Measurements from ENCODE around the gene VPS51.

VPS51 gene

DNA sequence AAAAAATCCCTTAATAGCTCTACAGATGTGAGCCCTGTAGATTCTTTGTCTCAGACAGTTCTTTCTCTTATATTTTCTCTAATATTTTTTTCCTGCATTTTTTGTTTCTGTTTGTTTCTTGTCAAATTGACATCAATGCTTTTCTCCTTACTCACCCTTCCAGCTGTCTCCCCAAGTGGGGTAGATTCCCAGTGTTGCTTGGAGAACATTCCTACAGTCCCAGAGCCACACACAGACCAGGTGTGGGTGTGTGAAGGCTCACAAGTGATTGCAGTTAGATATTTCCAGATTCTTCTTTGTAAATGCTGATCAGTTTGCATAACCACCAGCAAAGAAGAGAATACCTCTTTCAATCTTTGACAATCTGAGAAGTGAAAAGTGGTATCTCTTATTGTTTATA lies 7.5 kb downstream of the VPS51 start:
- TF ChIP-seq, protein P1, sequence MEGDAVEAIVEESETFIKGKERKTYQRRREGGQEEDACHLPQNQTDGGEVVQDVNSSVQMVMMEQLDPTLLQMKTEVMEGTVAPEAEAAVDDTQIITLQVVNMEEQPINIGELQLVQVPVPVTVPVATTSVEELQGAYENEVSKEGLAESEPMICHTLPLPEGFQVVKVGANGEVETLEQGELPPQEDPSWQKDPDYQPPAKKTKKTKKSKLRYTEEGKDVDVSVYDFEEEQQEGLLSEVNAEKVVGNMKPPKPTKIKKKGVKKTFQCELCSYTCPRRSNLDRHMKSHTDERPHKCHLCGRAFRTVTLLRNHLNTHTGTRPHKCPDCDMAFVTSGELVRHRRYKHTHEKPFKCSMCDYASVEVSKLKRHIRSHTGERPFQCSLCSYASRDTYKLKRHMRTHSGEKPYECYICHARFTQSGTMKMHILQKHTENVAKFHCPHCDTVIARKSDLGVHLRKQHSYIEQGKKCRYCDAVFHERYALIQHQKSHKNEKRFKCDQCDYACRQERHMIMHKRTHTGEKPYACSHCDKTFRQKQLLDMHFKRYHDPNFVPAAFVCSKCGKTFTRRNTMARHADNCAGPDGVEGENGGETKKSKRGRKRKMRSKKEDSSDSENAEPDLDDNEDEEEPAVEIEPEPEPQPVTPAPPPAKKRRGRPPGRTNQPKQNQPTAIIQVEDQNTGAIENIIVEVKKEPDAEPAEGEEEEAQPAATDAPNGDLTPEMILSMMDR (IDR thresholded peaks at IDR 0.05; ENCODE audit: poor library complexity, severe bottlenecking): no peak
- Histone ChIP-seq H3K27ac (ENCODE audit: poor library complexity, severe bottlenecking) (no peak overlapping the region), H3K4me1 (ENCODE audit: insufficient read depth, poor library complexity, severe bottlenecking) (no peaks in the 10 kb centered on the region), H3K9me3 (ENCODE audit: severe bottlenecking) (no peaks in the 10 kb centered on the region), H3K4me3 (ENCODE audit: severe bottlenecking) (no peak overlapping the region), H3K27me3 (ENCODE audit: insufficient read depth, poor library complexity, severe bottlenecking) (no peaks in the 10 kb centered on the region), H3K36me3 (ENCODE audit: low read depth) (0 out of 2 replicates have a peak, but pooled peaks cover 9% of the 10 kb centered on the region)
- no peak for DNase-seq (ENCODE audit: low spot score)
- ATAC-seq (ENCODE audit: low read depth): no peak

DNA sequence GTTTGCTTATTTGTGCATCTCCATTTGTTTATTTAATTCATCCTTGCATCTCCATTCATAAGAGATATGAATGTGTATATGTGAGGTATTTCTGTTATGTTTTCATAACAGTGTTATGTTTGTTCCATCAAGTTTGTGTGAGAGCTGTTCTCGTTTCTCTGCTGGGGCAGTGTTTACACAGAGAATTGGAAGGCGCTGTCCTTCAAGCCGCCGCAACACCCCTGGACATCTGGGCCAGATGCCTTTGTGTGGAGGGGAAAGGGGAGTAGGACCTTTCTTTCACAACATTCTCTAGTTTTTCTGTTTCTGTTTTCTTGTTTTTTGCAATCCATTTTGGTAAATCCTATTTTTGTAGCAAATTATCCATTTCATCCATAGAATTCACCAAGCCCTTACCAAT lies 8.6 kb downstream of the VPS51 start:
- Histone ChIP-seq H3K9me3 (ENCODE audit: severe bottlenecking) (no peaks in the 10 kb centered on the region), H3K27me3 (ENCODE audit: insufficient read depth, poor library complexity, severe bottlenecking) (no peaks in the 10 kb centered on the region), H3K36me3 (ENCODE audit: low read depth) (0 out of 2 replicates have a peak, but pooled peaks cover 8% of the 10 kb centered on the region), H3K4me1 (ENCODE audit: insufficient read depth, poor library complexity, severe bottlenecking) (no peaks in the 10 kb centered on the region), H3K4me3 (ENCODE audit: severe bottlenecking) (no peak overlapping the region), H3K27ac (ENCODE audit: poor library complexity, severe bottlenecking) (no peak overlapping the region)
- ATAC-seq (ENCODE audit: low read depth): no peak
- TF ChIP-seq, protein P1 (IDR thresholded peaks at IDR 0.05; ENCODE audit: poor library complexity, severe bottlenecking): no peak
- DNase-seq (ENCODE audit: low spot score): no peak

DNA sequence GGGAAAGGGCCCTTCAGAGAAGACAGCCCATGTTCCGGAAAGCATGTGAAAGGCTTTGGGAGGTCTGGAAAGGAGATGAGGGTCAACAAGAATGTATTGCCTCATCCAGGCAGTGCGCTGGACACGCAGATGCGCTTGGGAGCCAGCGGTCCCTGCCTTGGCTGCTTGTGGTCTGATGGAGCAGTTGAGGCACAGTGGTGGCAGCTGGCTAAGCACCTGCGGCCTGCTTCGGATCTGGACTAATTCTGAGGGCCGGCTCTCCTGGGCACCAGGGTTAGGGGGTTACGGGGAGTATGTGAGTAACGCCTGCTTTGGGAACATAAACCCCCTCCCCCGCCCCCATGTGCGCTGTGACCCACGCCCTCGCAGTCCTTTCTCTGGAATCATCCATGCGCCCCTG lies 11.1 kb downstream of the VPS51 start:
- no peak overlapping the region for H3K4me3 ChIP-seq (ENCODE audit: severe bottlenecking)
- no peaks in the 10 kb centered on the region for H3K4me1 ChIP-seq (ENCODE audit: insufficient read depth, poor library complexity, severe bottlenecking)
- H3K9me3 ChIP-seq (ENCODE audit: severe bottlenecking): no peaks in the 10 kb centered on the region
- TF ChIP-seq, protein P1 (IDR thresholded peaks at IDR 0.05; ENCODE audit: poor library complexity, severe bottlenecking): no peak
- ATAC-seq (ENCODE audit: low read depth) (no peak), DNase-seq (ENCODE audit: low spot score) (no peak)
- 0 out of 2 replicates have a peak, but pooled peaks cover 8% of the 10 kb centered on the region for H3K36me3 ChIP-seq (ENCODE audit: low read depth)
- no peak overlapping the region for H3K27ac ChIP-seq (ENCODE audit: poor library complexity, severe bottlenecking)
- no peaks in the 10 kb centered on the region for H3K27me3 ChIP-seq (ENCODE audit: insufficient read depth, poor library complexity, severe bottlenecking)

DNA sequence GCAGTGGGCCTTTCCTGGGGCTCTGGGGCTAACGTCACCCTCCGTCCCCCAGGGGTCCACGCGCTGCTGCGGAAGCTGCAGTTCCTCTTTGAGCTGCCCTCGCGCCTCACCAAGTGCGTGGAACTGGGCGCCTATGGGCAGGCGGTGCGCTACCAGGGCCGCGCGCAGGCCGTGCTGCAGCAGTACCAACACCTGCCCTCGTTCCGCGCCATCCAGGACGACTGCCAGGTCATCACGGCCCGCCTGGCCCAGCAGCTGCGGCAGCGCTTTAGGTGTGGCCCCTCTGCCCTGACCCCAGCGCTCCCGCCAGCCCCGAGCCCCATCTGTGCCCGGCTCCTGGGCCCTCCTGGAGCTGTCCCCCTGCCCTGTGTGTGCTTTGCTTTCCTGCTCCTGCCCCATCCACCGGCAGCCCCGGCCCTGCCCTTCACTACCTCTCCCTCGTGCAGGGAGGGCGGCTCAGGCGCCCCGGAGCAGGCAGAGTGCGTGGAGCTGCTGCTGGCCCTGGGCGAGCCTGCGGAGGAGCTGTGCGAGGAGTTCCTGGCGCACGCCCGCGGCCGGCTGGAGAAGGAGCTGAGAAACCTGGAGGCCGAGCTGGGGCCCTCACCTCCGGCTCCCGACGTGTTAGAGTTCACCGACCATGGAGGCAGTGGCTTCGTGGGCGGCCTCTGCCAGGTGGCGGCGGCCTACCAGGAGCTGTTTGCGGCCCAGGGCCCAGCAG lies 11.9 kb downstream of the VPS51 start:
- DNase-seq (ENCODE audit: low spot score) (peak; percentile 59), ATAC-seq (ENCODE audit: low read depth) (no peak)
- no peaks in the 10 kb centered on the region for H3K9me3 ChIP-seq (ENCODE audit: severe bottlenecking)
- no peaks in the 10 kb centered on the region for H3K27me3 ChIP-seq (ENCODE audit: insufficient read depth, poor library complexity, severe bottlenecking)
- H3K4me3 ChIP-seq (ENCODE audit: severe bottlenecking): no peak overlapping the region
- no peaks in the 10 kb centered on the region for H3K4me1 ChIP-seq (ENCODE audit: insufficient read depth, poor library complexity, severe bottlenecking)
- TF ChIP-seq, protein P1 (IDR thresholded peaks at IDR 0.05; ENCODE audit: poor library complexity, severe bottlenecking): no peak
- H3K36me3 ChIP-seq (ENCODE audit: low read depth): 0 out of 2 replicates have a peak, but pooled peaks cover 3% of the 10 kb centered on the region
- H3K27ac ChIP-seq (ENCODE audit: poor library complexity, severe bottlenecking): no peak overlapping the region

- Histone ChIP-seq H3K9me3 (ENCODE audit: severe bottlenecking) (no peaks in the 10 kb centered on the region), H3K4me1 (ENCODE audit: insufficient read depth, poor library complexity, severe bottlenecking) (peaks cover 5% of the 10 kb centered on the region), H3K36me3 (ENCODE audit: low read depth) (0 out of 2 replicates have a peak, but pooled peaks cover 3% of the 10 kb centered on the region), H3K4me3 (ENCODE audit: severe bottlenecking) (no peak overlapping the region), H3K27ac (ENCODE audit: poor library complexity, severe bottlenecking) (no peak overlapping the region), H3K27me3 (ENCODE audit: insufficient read depth, poor library complexity, severe bottlenecking) (no peaks in the 10 kb centered on the region)
- peak; percentile 48 for DNase-seq (ENCODE audit: low spot score)
- ATAC-seq (ENCODE audit: low read depth): no peak
- TF ChIP-seq, protein P1 (IDR thresholded peaks at IDR 0.05; ENCODE audit: poor library complexity, severe bottlenecking): no peak
Observed at GRCh38 chr11:65108469-65109123, 12.6 kb downstream of the VPS51 start.
